Fibroblast of lung (primary cell): ENCODE data around the gene PRR3. TPM values are rescaled to one million over a fixed set of nuclear protein-coding genes. Genes with fewer than 3 reads are reported as not detected.
"Not testable (repeated sequence)": the region's sequence is repeated elsewhere in the genome, so short reads cannot be mapped to it uniquely, and the experiment has no call there.

Experiments
- DNase-seq, 2 donors: peaks; one replicate each; pipeline versions ENCODE4 v3.0.0 to v3.0.0-alpha.2; 2010; ENCODE audit warnings: low read depth in 2 of 2
- H2AFZ ChIP-seq: 2 replicates; pipeline ENCODE4 v1.5.1; 2012; ENCODE audit warnings: low read length, control low read depth, inconsistent platforms
- H3K27ac ChIP-seq: 2 replicates; pipeline ENCODE4 v1.5.1; 2011; ENCODE audit warnings: low read length, control low read depth; ENCODE audit not compliant: insufficient read depth
- H3K27me3 ChIP-seq: 2 replicates; pipeline ENCODE4 v1.5.1; 2011; ENCODE audit warnings: mild to moderate bottlenecking, low read length; ENCODE audit not compliant: control insufficient read depth, insufficient read depth
- H3K36me3 ChIP-seq: 2 replicates; pipeline ENCODE4 v1.5.1; 2011; ENCODE audit warnings: low read length; ENCODE audit not compliant: control insufficient read depth, insufficient read depth
- H3K4me1 ChIP-seq: 2 replicates; pipeline ENCODE4 v1.5.1; 2011; ENCODE audit warnings: low read length; ENCODE audit not compliant: control insufficient read depth, insufficient read depth; ENCODE audit errors: extremely low read depth
- H3K4me2 ChIP-seq: 2 replicates; pipeline ENCODE4 v1.5.1; 2011; ENCODE audit warnings: low read length, control low read depth; ENCODE audit not compliant: insufficient read depth; ENCODE audit errors: extremely low read depth
- H3K4me3 ChIP-seq, 4 experiments: fragments of 200-600 bp in 1 of 4; sonication (generic) in 1 of 4; replicated peaks in 1 of 4; 2 replicates each; pipeline ENCODE4 v1.5.1; 2011 to 2016; ENCODE audit warnings: low read length in 4 of 4, low read depth in 3 of 4, mild to moderate bottlenecking in 3 of 4, control low read depth in 2 of 4, inconsistent platforms in 1 of 4, mixed read lengths in 1 of 4; ENCODE audit not compliant: insufficient read depth in 1 of 4; ENCODE audit errors: control extremely low read depth in 1 of 4
- H3K79me2 ChIP-seq: 2 replicates; pipeline ENCODE4 v1.5.1; 2012; ENCODE audit warnings: mild to moderate bottlenecking, low read length, inconsistent platforms; ENCODE audit not compliant: control insufficient read depth, insufficient read depth
- H3K9ac ChIP-seq: 2 replicates; pipeline ENCODE4 v1.5.1; 2011; ENCODE audit warnings: mild to moderate bottlenecking, low read length, control low read depth; ENCODE audit not compliant: insufficient read depth
- H3K9me3 ChIP-seq: 2 replicates; pipeline ENCODE4 v1.5.1; 2012; ENCODE audit warnings: low read depth, low read length; ENCODE audit not compliant: control insufficient read depth, insufficient read depth
- H4K20me1 ChIP-seq: 2 replicates; pipeline ENCODE4 v1.5.1; 2011; ENCODE audit warnings: low read length; ENCODE audit not compliant: control insufficient read depth, insufficient read depth; ENCODE audit errors: extremely low read depth
- CTCF ChIP-seq, 2 donors: IDR thresholded peaks in 1 of 2; conservative IDR thresholded peaks in 1 of 2; 1 replicate in 1 of 2; 2 replicates in 1 of 2; pipeline ENCODE4 v1.5.1; 2011 to 2012; ENCODE audit warnings: low read length in 2 of 2, control low read depth in 1 of 2, inconsistent platforms in 1 of 2, low read depth in 1 of 2, mild to moderate bottlenecking in 1 of 2
- EZH2 ChIP-seq: IDR thresholded peaks from 2 replicates; pipeline ENCODE4 v1.5.1; 2012; ENCODE audit warnings: low read length, control low read depth, mild to moderate bottlenecking; ENCODE audit errors: missing control alignments
- polyA plus RNA-seq, 2 donors: library from polyadenylated mRNA; depleted of rRNA in 1 of 2; stranded (reverse) in 1 of 2; unstranded in 1 of 2; fragments of >200 nt; gene quantifications; 2 replicates each; pipeline ENCODE4 v1.2.1, GENCODE V29; 2011 to 2012; ENCODE audit warnings: missing spikeins in 1 of 2
- total RNA-seq: library from RNA; depleted of rRNA; stranded (reverse); fragments of >200 nt; gene quantifications from 2 replicates; pipeline ENCODE4 v1.2.1, GENCODE V29; 2014

PRR3 gene
- total and polyA plus RNA-seq, 2 donors (not counting 1 experiment from before 2014, with no cell fraction given) = 6.6 to 19.0 TPM

GRCh38 chr6:30597315-30598144 lies 40.4 kb downstream of the PRR3 start:
- not testable (repeated sequence) for H2AFZ ChIP-seq, H3K9ac ChIP-seq, H3K27ac ChIP-seq, H3K4me1 ChIP-seq, H3K4me3 ChIP-seq, H3K4me2 ChIP-seq, H3K27me3 ChIP-seq, H4K20me1 ChIP-seq, H3K79me2 ChIP-seq, H3K9me3 ChIP-seq
- H3K36me3 ChIP-seq = peaks cover 21% of the 10 kb centered on the region
- peak; percentile 68 to 80 for DNase-seq
- TF ChIP-seq CTCF (conservative IDR thresholded peaks at IDR 0.05 in 1 of 2, IDR thresholded peaks at IDR 0.05 in 1 of 2; ENCODE audit: low read depth in 1 of 2, low read length in 2 of 2) = peak; percentile 74 to 84

DNA sequence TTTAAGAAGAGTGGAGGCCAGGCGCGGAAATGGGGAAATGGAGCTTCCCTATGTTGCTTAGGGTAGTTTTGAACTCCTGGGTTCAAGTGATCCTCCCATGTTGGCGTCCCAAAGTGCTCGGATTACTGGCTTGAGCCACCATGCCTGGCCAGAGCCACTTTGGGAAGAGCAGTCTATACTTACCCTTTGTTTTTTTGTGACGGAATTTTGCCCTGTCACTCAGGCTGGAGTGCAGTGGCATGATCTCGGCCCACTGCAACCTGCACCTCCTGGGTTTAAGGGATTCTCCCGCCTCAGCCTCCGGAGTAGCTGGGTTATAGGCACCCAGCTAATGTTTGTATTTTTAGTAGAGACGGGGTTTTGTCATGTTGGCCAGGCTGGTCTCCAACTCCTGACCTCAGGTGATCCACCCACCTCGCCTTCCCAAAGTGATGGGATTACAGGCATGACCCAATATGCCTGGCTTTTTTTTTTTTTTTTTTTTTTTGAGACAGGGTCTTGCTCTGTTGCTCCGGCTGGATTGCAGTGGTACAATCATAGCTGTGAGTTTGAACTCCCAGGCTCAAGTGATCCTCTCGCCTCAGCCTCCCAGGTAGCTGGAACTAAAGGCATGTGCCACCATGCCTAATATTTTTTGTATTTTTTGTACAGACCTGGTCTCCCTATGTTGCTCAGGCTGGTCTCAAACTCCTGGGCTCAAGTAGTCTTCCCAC lies 42.0 kb downstream of the PRR3 start:
- no peaks in the 10 kb centered on the region for H3K9me3 ChIP-seq
- H3K9ac ChIP-seq = no peak overlapping the region
- peaks cover 29% of the 10 kb centered on the region for H3K36me3 ChIP-seq
- no peaks in the 10 kb centered on the region for H3K27me3 ChIP-seq
- no peak overlapping the region for H2AFZ ChIP-seq
- no peak for DNase-seq
- H4K20me1 ChIP-seq = no peaks in the 10 kb centered on the region
- H3K4me1 ChIP-seq = no peaks in the 10 kb centered on the region
- H3K4me3 ChIP-seq = no peak overlapping the region
- H3K79me2 ChIP-seq = no peaks in the 10 kb centered on the region
- H3K4me2 ChIP-seq = no peak overlapping the region
- TF ChIP-seq EZH2 = no peak
- H3K27ac ChIP-seq = no peak overlapping the region

- no peaks in the 10 kb centered on the region for H3K9me3 ChIP-seq
- H3K4me3 ChIP-seq = no peak overlapping the region
- H3K4me1 ChIP-seq = no peaks in the 10 kb centered on the region
- H3K4me2 ChIP-seq = no peak overlapping the region
- H3K27ac ChIP-seq = no peak overlapping the region
- H3K36me3 ChIP-seq = peaks cover 34% of the 10 kb centered on the region
- no peak for TF ChIP-seq EZH2
- no peak for TF ChIP-seq CTCF (conservative IDR thresholded peaks at IDR 0.05 in 1 of 2, IDR thresholded peaks at IDR 0.05 in 1 of 2; ENCODE audit: low read depth in 1 of 2, low read length in 2 of 2)
- no peaks in the 10 kb centered on the region for H4K20me1 ChIP-seq
- no peak for DNase-seq
- H2AFZ ChIP-seq = no peak overlapping the region
- no peaks in the 10 kb centered on the region for H3K27me3 ChIP-seq
- no peaks in the 10 kb centered on the region for H3K79me2 ChIP-seq
- H3K9ac ChIP-seq = no peak overlapping the region
Observed at GRCh38 chr6:30599625-30600324, 42.7 kb downstream of the PRR3 start.
